ENCODE measurements around the gene FBXW8.

- TF ChIP-seq CTCF (IDR thresholded peaks at IDR 0.05; ENCODE audit: low read depth, low read length, poor library complexity, severe bottlenecking) (no peak), EZH2phosphoT487 (IDR thresholded peaks at IDR 0.05; ENCODE audit: borderline replicate concordance, low read length) (no peak)
These were observed 150.2 kb downstream of the FBXW8 start for GRCh38 chr12:117060929-117061305.
